ENCODE measurements around the gene ZNF48. TPM values are rescaled to one million over a fixed set of nuclear protein-coding genes. Genes with fewer than 3 reads are reported as not detected.

ZNF48 gene
- total RNA-seq, 4 donors from 2014 or later, result 3.4 to 5.4 (median 4.9) TPM

DNA sequence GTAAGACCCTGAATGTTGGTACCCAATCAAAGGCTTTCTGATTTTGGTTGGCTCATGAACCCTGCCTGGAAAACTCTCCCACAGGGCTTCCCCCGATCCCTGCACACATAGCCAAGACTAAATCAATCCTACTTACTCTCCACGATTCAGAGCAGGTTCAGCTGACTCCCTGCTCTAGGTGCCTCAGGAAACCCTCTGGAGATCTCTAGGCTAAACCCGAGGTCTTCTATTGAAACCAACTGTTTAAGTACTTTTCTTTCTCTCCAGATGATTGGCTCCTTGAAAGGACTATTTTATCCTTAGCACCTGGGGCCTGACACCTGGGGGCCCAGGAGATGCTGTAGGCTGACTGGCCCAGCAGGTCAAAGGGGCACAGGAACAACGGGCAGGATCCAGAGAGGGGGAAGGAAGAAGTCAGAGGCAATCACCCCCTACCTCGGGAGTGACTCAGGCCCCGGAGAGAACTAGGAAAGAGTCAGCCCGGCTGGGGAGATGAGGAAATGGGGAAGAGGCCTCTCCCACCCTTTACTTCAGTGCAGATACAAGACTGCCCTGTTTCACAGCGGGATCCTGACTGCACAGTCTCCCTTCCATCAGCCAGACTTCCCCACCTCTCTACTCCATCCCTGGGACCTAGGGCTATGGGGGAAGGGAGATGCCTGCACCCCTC is 27.0 kb upstream of the ZNF48 start:
- ATAC-seq (ENCODE audit: low FRiP score) (peak; percentile 44), DNase-seq (ENCODE audit: low spot score) (no peak)
- TF ChIP-seq, protein P1, sequence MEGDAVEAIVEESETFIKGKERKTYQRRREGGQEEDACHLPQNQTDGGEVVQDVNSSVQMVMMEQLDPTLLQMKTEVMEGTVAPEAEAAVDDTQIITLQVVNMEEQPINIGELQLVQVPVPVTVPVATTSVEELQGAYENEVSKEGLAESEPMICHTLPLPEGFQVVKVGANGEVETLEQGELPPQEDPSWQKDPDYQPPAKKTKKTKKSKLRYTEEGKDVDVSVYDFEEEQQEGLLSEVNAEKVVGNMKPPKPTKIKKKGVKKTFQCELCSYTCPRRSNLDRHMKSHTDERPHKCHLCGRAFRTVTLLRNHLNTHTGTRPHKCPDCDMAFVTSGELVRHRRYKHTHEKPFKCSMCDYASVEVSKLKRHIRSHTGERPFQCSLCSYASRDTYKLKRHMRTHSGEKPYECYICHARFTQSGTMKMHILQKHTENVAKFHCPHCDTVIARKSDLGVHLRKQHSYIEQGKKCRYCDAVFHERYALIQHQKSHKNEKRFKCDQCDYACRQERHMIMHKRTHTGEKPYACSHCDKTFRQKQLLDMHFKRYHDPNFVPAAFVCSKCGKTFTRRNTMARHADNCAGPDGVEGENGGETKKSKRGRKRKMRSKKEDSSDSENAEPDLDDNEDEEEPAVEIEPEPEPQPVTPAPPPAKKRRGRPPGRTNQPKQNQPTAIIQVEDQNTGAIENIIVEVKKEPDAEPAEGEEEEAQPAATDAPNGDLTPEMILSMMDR (IDR thresholded peaks at IDR 0.05), result no peak

- DNase-seq (ENCODE audit: low spot score) (no peak), ATAC-seq (ENCODE audit: low FRiP score) (no peak)
- TF ChIP-seq, protein P1 (IDR thresholded peaks at IDR 0.05), result no peak
These were observed 26.5 kb upstream of the ZNF48 start for GRCh38 chr16:30368792-30369090.

GRCh38 chr16:30369091-30369937 is 25.9 kb upstream of the ZNF48 start:
- no peak for ATAC-seq (ENCODE audit: low FRiP score)
- DNase-seq (ENCODE audit: low spot score), result no peak
- TF ChIP-seq, protein P1 (IDR thresholded peaks at IDR 0.05), result no peak

DNA sequence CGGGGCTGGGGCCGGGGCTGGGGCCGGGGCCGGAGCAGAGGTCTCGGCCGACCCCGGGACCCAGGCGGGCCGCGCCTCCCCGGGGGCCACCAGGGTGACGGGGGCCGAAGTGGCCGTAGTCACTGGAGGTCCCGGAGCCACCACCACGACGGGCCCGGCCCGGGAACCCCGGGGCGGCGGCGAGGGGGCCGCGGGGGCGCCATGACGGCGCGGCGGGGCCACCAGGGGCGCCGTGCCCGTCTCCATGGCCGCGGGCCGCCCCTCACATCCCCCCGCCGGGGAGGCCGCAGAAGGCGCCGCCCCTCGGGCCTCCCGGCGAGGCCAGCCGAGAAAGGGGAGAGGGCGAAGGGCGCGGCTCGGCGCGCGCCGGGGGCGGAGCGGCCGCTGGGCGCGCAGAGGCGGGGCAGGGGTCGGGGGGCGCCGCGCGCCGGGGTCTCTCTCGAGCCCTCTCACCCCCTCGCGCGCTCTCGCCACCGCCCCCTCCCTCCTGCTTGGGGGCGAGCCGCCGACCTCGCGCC is 25.2 kb upstream of the ZNF48 start:
- TF ChIP-seq, protein P1 (IDR thresholded peaks at IDR 0.05), result no peak
- DNase-seq (ENCODE audit: low spot score), result no peak
- ATAC-seq (ENCODE audit: low FRiP score), result peak; percentile 1

DNA sequence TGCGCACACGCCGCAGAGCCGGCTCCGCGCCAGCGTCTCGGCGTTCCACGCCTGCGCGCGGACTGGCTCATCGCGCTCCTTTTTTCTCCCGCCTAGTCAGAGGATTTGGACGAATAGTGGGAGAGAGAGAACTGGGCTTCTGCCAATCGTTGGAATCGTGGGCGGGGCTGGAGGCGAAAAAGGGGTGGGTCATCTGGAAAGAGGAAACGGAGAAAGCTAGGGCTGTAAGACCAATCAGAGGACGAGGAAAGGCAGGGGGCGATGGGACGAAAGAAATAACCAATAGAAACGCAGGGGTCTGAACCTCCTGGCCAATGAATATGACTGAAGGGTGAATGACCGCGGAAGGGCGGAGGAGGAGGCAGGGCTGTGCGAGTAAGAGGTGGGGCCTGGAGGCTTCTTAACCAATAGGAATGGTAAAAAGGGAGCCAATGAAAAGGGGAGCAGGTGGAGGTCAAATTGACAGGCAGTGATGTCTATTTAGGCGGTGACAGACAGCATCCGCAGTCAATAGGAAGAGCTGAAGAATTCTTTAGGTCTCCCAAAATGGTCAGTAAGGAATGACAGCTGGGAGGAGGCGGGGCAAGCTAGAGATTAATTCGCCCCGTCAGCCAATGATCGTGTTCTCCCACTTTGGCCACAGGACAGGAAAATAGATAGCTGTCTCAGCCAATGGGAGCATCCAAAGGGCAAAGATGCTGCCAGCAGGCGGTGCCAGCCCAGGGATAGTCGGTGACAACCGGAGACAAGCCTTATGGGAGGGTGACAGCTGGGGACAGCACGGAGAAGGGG is 24.6 kb upstream of the ZNF48 start, which contains the start of gene TBC1D10B:
TSS of gene TBC1D10B (minus strand) at position 39 of the 792 bp plus-strand sequence. CDS start 311 bp downstream, outside the sequence.
- DNase-seq (ENCODE audit: low spot score) (peak; percentile 93), ATAC-seq (ENCODE audit: low FRiP score) (peak; percentile 94)
- TF ChIP-seq, protein P1 (IDR thresholded peaks at IDR 0.05), result no peak

DNA sequence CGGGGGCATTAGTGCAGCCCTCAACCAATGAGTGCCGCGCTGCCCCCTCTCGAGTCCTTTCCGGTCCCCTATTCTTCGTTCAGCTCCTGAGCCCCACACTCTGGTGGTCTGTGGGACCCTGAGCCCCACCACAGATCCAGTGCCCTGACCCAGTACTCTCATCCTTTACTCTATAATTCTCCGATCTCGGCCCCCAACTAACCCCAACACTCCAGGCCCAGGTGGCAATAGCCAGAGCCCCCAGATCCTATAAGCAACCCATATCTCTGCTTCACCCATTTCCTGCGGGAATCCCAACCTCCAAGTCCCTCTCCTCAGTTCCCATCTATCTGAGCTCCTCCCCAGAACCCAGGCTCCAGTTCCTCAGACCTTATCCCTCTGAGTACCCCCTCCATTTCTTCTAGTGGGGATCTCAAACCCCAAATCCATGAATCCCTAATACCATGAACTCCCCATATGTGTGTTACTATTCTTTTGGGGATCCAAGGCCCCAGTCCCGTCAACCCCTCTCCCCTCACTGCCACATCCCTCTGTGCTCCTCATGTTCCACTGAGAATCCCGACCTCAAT is 23.9 kb upstream of the ZNF48 start:
- DNase-seq (ENCODE audit: low spot score), result no peak
- TF ChIP-seq, protein P1 (IDR thresholded peaks at IDR 0.05), result no peak
- ATAC-seq (ENCODE audit: low FRiP score), result no peak

Measured in omental fat pad (tissue), 4 donors.